ENCODE data around the gene RIGI.

GRCh38 chr9:32518276-32518675, 7.7 kb downstream of the RIGI start:
- TF ChIP-seq CTCF (IDR thresholded peaks at IDR 0.05) (no peak), USF2 (IDR thresholded peaks at IDR 0.05; ENCODE audit: borderline replicate concordance, low read depth, low read length) (no peak), NRF1 (IDR thresholded peaks at IDR 0.05; ENCODE audit: low read depth, low read length) (no peak), JUND (IDR thresholded peaks at IDR 0.05) (no peak), GATA2 (CRISPR knock-in tag; IDR thresholded peaks at IDR 0.05) (no peak)

Measured in SK-N-SH (cell line).